Measurements from ENCODE around the gene SLC26A6.

Gene SLC26A6

GRCh38 chr3:48631516-48632448, 3.5 kb downstream of the SLC26A6 start:
- no peak for DNase-seq

GRCh38 chr3:48630833-48631232, 4.4 kb downstream of the SLC26A6 start:
- no peak for DNase-seq

GRCh38 chr3:48630407-48630806, 4.9 kb downstream of the SLC26A6 start:
- no peak for DNase-seq

GRCh38 chr3:48629894-48630293, 5.4 kb downstream of the SLC26A6 start:
- DNase-seq = no peak

- no peak for DNase-seq
Observed at GRCh38 chr3:48628277-48629017, 6.8 kb downstream of the SLC26A6 start.

GRCh38 chr3:48625600-48625999, 9.7 kb downstream of the SLC26A6 start:
- no peak for DNase-seq

- DNase-seq = no peak
Observed at GRCh38 chr3:48624767-48625166, 10.5 kb downstream of the SLC26A6 start.

- DNase-seq = no peak
Observed at GRCh38 chr3:48623851-48624547, 11.3 kb downstream of the SLC26A6 start.

- no peak for DNase-seq
Observed at GRCh38 chr3:48621461-48621869, 13.8 kb downstream of the SLC26A6 start, which contains the start of gene TMEM89. Gene TMEM89, minus strand, starts transcription at chr3:48621769. Its CDS starts 13 bp downstream, at chr3:48621756.

GRCh38 chr3:48619541-48620524, 15.4 kb downstream of the SLC26A6 start:
- no peak for DNase-seq

- DNase-seq = no peak
Observed at GRCh38 chr3:48617559-48617958, 17.7 kb downstream of the SLC26A6 start.

GRCh38 chr3:48614044-48614443, 21.2 kb downstream of the SLC26A6 start:
- no peak for DNase-seq

- DNase-seq = no peak
Observed at GRCh38 chr3:48612309-48612708, 23.0 kb downstream of the SLC26A6 start.

GRCh38 chr3:48609088-48610005, 25.9 kb downstream of the SLC26A6 start, which contains the start of gene UQCRC1:
Gene UQCRC1, minus strand, starts transcription at chr3:48609646. Its CDS starts 26 bp downstream, at chr3:48609620.
- DNase-seq = peak; percentile 37 to 93 (median 85)

- DNase-seq = no peak
Observed at GRCh38 chr3:48607519-48607918, 27.7 kb downstream of the SLC26A6 start.

GRCh38 chr3:48601622-48601994, 33.7 kb downstream of the SLC26A6 start:
- no peak for DNase-seq

GRCh38 chr3:48600711-48601621, 34.3 kb downstream of the SLC26A6 start:
- no peak for DNase-seq

GRCh38 chr3:48599509-48600285, 35.6 kb downstream of the SLC26A6 start:
- no peak for DNase-seq

Measured in C1 segment of cervical spinal cord (tissue), 14 donors.